Measurements from ENCODE around the gene CEND1. TPM values are rescaled to one million over a fixed set of nuclear protein-coding genes. Genes with fewer than 3 reads are reported as not detected.

The CEND1 gene
- 3.8 and 4.2 TPM in 2 replicates for total RNA-seq

GRCh38 chr11:789943-790342 is at the start of gene CEND1:
Gene CEND1, minus strand, starts transcription at chr11:790090. Its CDS starts 1,514 bp downstream, at chr11:788576.
- Mint-ChIP-seq H3K27me3 (no peaks in the 10 kb centered on the region), H3K4me3 (peak within 1 kb of the TSS; percentile 55), H3K27ac (no peak within 1 kb of the TSS), H3K36me3 (ENCODE audit: low read depth) (peaks cover 10% of the 10 kb centered on the region), H3K4me1 (peaks cover 4% of the 10 kb centered on the region), H3K9me3 (no peaks in the 10 kb centered on the region)
- DNase-seq, result peak; percentile 87
- intact Hi-C loops (cut with micrococcal nuclease), result loop anchor here (1.0 kb wide), 1 partner anchor 13 kb away; the partner anchor contains the start of gene GATD1

- no peak overlapping the region for H3K27ac Mint-ChIP-seq
- H3K9me3 Mint-ChIP-seq, result no peaks in the 10 kb centered on the region
- H3K36me3 Mint-ChIP-seq (ENCODE audit: low read depth), result peaks cover 26% of the 10 kb centered on the region
- H3K4me1 Mint-ChIP-seq, result peaks cover 20% of the 10 kb centered on the region
- no peak for DNase-seq
- no peak overlapping the region for H3K4me3 Mint-ChIP-seq
- intact Hi-C loops (cut with micrococcal nuclease), result no loop called here
- no peaks in the 10 kb centered on the region for H3K27me3 Mint-ChIP-seq
Observed at GRCh38 chr11:839280-839623, 49.4 kb upstream of the CEND1 start.

- Mint-ChIP-seq H3K4me1 (peaks cover 25% of the 10 kb centered on the region), H3K27ac (no peak overlapping the region), H3K36me3 (ENCODE audit: low read depth) (peaks cover 26% of the 10 kb centered on the region), H3K9me3 (no peaks in the 10 kb centered on the region), H3K4me3 (no peak overlapping the region), H3K27me3 (peaks cover 2% of the 10 kb centered on the region)
- intact Hi-C loops (cut with micrococcal nuclease), result no loop called here
- no peak for DNase-seq
Observed at GRCh38 chr11:838441-839279, 48.8 kb upstream of the CEND1 start.

GRCh38 chr11:837990-838307 is 48.1 kb upstream of the CEND1 start:
- Mint-ChIP-seq H3K27me3 (peaks cover 2% of the 10 kb centered on the region), H3K36me3 (ENCODE audit: low read depth) (peaks cover 26% of the 10 kb centered on the region), H3K27ac (no peak overlapping the region), H3K9me3 (no peaks in the 10 kb centered on the region), H3K4me1 (peaks cover 25% of the 10 kb centered on the region), H3K4me3 (no peak overlapping the region)
- no peak for DNase-seq
- intact Hi-C loops (cut with micrococcal nuclease), result no loop called here

- H3K4me3 Mint-ChIP-seq, result no peak overlapping the region
- DNase-seq, result no peak
- peaks cover 25% of the 10 kb centered on the region for H3K4me1 Mint-ChIP-seq
- peaks cover 2% of the 10 kb centered on the region for H3K27me3 Mint-ChIP-seq
- peaks cover 26% of the 10 kb centered on the region for H3K36me3 Mint-ChIP-seq (ENCODE audit: low read depth)
- H3K27ac Mint-ChIP-seq, result no peak overlapping the region
- no peaks in the 10 kb centered on the region for H3K9me3 Mint-ChIP-seq
- intact Hi-C loops (cut with micrococcal nuclease), result no loop called here
Observed at GRCh38 chr11:837189-837989, 47.5 kb upstream of the CEND1 start.

- Mint-ChIP-seq H3K27me3 (peaks cover 7% of the 10 kb centered on the region), H3K4me3 (no peak overlapping the region), H3K27ac (no peak overlapping the region), H3K4me1 (peaks cover 29% of the 10 kb centered on the region), H3K36me3 (ENCODE audit: low read depth) (peaks cover 26% of the 10 kb centered on the region), H3K9me3 (no peaks in the 10 kb centered on the region)
- DNase-seq, result no peak
- intact Hi-C loops (cut with micrococcal nuclease), result no loop called here
Observed at GRCh38 chr11:836700-837099, 46.8 kb upstream of the CEND1 start.

- no peak for DNase-seq
- H3K9me3 Mint-ChIP-seq, result no peaks in the 10 kb centered on the region
- H3K27me3 Mint-ChIP-seq, result peaks cover 12% of the 10 kb centered on the region
- H3K4me1 Mint-ChIP-seq, result peaks cover 29% of the 10 kb centered on the region
- H3K4me3 Mint-ChIP-seq, result no peak overlapping the region
- H3K27ac Mint-ChIP-seq, result no peak overlapping the region
- intact Hi-C loops (cut with micrococcal nuclease), result no loop called here
- H3K36me3 Mint-ChIP-seq (ENCODE audit: low read depth), result peaks cover 24% of the 10 kb centered on the region
Observed at GRCh38 chr11:836274-836673, 46.4 kb upstream of the CEND1 start.

GRCh38 chr11:834371-835316 is 44.8 kb upstream of the CEND1 start:
- Mint-ChIP-seq H3K4me1 (peaks cover 15% of the 10 kb centered on the region), H3K27ac (no peak overlapping the region), H3K9me3 (no peaks in the 10 kb centered on the region), H3K36me3 (ENCODE audit: low read depth) (peaks cover 13% of the 10 kb centered on the region), H3K4me3 (peak overlapping the region; percentile 74), H3K27me3 (peaks cover 21% of the 10 kb centered on the region)
- no peak for DNase-seq
- intact Hi-C loops (cut with micrococcal nuclease), result no loop called here

- H3K4me3 Mint-ChIP-seq, result peak overlapping the region; percentile 74
- DNase-seq, result no peak
- peaks cover 12% of the 10 kb centered on the region for H3K36me3 Mint-ChIP-seq (ENCODE audit: low read depth)
- intact Hi-C loops (cut with micrococcal nuclease), result no loop called here
- peaks cover 28% of the 10 kb centered on the region for H3K27me3 Mint-ChIP-seq
- peaks cover 21% of the 10 kb centered on the region for H3K4me1 Mint-ChIP-seq
- no peak overlapping the region for H3K27ac Mint-ChIP-seq
- no peaks in the 10 kb centered on the region for H3K9me3 Mint-ChIP-seq
Observed at GRCh38 chr11:833849-834311, 44.0 kb upstream of the CEND1 start.

- DNase-seq, result peak; percentile 81
- no peak overlapping the region for H3K27ac Mint-ChIP-seq
Observed at GRCh38 chr11:833114-833791, 43.4 kb upstream of the CEND1 start.

GRCh38 chr11:832529-833113 is 42.7 kb upstream of the CEND1 start, which contains the start of gene CD151:
Gene CD151, plus strand, starts transcription at chr11:832952. Its CDS starts 3,118 bp downstream, at chr11:836070.
- Mint-ChIP-seq H3K4me3 (peak within 1 kb of the TSS; percentile 74), H3K27ac (peak within 1 kb of the TSS; percentile 52), H3K4me1 (peaks cover 26% of the 10 kb centered on the region), H3K27me3 (peaks cover 40% of the 10 kb centered on the region), H3K36me3 (ENCODE audit: low read depth) (peaks cover 4% of the 10 kb centered on the region), H3K9me3 (no peaks in the 10 kb centered on the region)
- peak; percentile 85 for DNase-seq
- intact Hi-C loops (cut with micrococcal nuclease), result loop anchor here (1.0 kb wide), 1 partner anchor 10 kb away; the partner anchor contains the start of genes POLR2L and TSPAN4

More at GRCh38 chr11:833114-833791, 43.4 kb upstream of the CEND1 start:
- Mint-ChIP-seq H3K4me1 (peaks cover 20% of the 10 kb centered on the region), H3K9me3 (no peaks in the 10 kb centered on the region), H3K27me3 (peaks cover 34% of the 10 kb centered on the region), H3K36me3 (ENCODE audit: low read depth) (peaks cover 7% of the 10 kb centered on the region), H3K4me3 (peak overlapping the region; percentile 74)
- intact Hi-C loops (cut with micrococcal nuclease), result no loop called here

GRCh38 chr11:831961-832528 is 42.2 kb upstream of the CEND1 start:
- peaks cover 28% of the 10 kb centered on the region for H3K4me1 Mint-ChIP-seq
- H3K9me3 Mint-ChIP-seq, result no peaks in the 10 kb centered on the region
- peak overlapping the region; percentile 52 for H3K27ac Mint-ChIP-seq
- H3K27me3 Mint-ChIP-seq, result peaks cover 42% of the 10 kb centered on the region
- intact Hi-C loops (cut with micrococcal nuclease), result loop anchor here (1.0 kb wide), 1 partner anchor 10 kb away; the partner anchor contains the start of genes POLR2L and TSPAN4
- H3K36me3 Mint-ChIP-seq (ENCODE audit: low read depth), result peaks cover 2% of the 10 kb centered on the region
- DNase-seq, result no peak
- H3K4me3 Mint-ChIP-seq, result peak overlapping the region; percentile 53

All from activated CD4-positive, alpha-beta T cell treated with anti-CD3 and anti-CD28 coated beads, Interleukin-2, amount 10 ng/mL, durations not matched to agents 24 days and 14 days (primary cell).